Fibroblast of lung (primary cell): ENCODE measurements around the gene OVCA2. TPM values are rescaled to one million over a fixed set of nuclear protein-coding genes. Genes with fewer than 3 reads are reported as not detected.

ENCODE experiments used
- DNase-seq, 2 donors: peaks; one replicate each; pipeline versions ENCODE4 v3.0.0 to v3.0.0-alpha.2; 2010; ENCODE audit warnings: low read depth in 2 of 2
- H2AFZ ChIP-seq: 2 replicates; pipeline ENCODE4 v1.5.1; 2012; ENCODE audit warnings: low read length, control low read depth, inconsistent platforms
- H3K27ac ChIP-seq: 2 replicates; pipeline ENCODE4 v1.5.1; 2011; ENCODE audit warnings: low read length, control low read depth; ENCODE audit not compliant: insufficient read depth
- H3K27me3 ChIP-seq: 2 replicates; pipeline ENCODE4 v1.5.1; 2011; ENCODE audit warnings: mild to moderate bottlenecking, low read length; ENCODE audit not compliant: control insufficient read depth, insufficient read depth
- H3K36me3 ChIP-seq: 2 replicates; pipeline ENCODE4 v1.5.1; 2011; ENCODE audit warnings: low read length; ENCODE audit not compliant: control insufficient read depth, insufficient read depth
- H3K4me1 ChIP-seq: 2 replicates; pipeline ENCODE4 v1.5.1; 2011; ENCODE audit warnings: low read length; ENCODE audit not compliant: control insufficient read depth, insufficient read depth; ENCODE audit errors: extremely low read depth
- H3K4me2 ChIP-seq: 2 replicates; pipeline ENCODE4 v1.5.1; 2011; ENCODE audit warnings: low read length, control low read depth; ENCODE audit not compliant: insufficient read depth; ENCODE audit errors: extremely low read depth
- H3K4me3 ChIP-seq, 4 experiments: fragments of 200-600 bp in 1 of 4; sonication (generic) in 1 of 4; replicated peaks in 1 of 4; 2 replicates each; pipeline ENCODE4 v1.5.1; 2011 to 2016; ENCODE audit warnings: low read length in 4 of 4, low read depth in 3 of 4, mild to moderate bottlenecking in 3 of 4, control low read depth in 2 of 4, inconsistent platforms in 1 of 4, mixed read lengths in 1 of 4; ENCODE audit not compliant: insufficient read depth in 1 of 4; ENCODE audit errors: control extremely low read depth in 1 of 4
- H3K79me2 ChIP-seq: 2 replicates; pipeline ENCODE4 v1.5.1; 2012; ENCODE audit warnings: mild to moderate bottlenecking, low read length, inconsistent platforms; ENCODE audit not compliant: control insufficient read depth, insufficient read depth
- H3K9ac ChIP-seq: 2 replicates; pipeline ENCODE4 v1.5.1; 2011; ENCODE audit warnings: mild to moderate bottlenecking, low read length, control low read depth; ENCODE audit not compliant: insufficient read depth
- H3K9me3 ChIP-seq: 2 replicates; pipeline ENCODE4 v1.5.1; 2012; ENCODE audit warnings: low read depth, low read length; ENCODE audit not compliant: control insufficient read depth, insufficient read depth
- H4K20me1 ChIP-seq: 2 replicates; pipeline ENCODE4 v1.5.1; 2011; ENCODE audit warnings: low read length; ENCODE audit not compliant: control insufficient read depth, insufficient read depth; ENCODE audit errors: extremely low read depth
- EZH2 ChIP-seq: IDR thresholded peaks from 2 replicates; pipeline ENCODE4 v1.5.1; 2012; ENCODE audit warnings: low read length, control low read depth, mild to moderate bottlenecking; ENCODE audit errors: missing control alignments
- polyA plus RNA-seq, 2 donors: library from polyadenylated mRNA; depleted of rRNA in 1 of 2; stranded (reverse) in 1 of 2; unstranded in 1 of 2; fragments of >200 nt; gene quantifications; 2 replicates each; pipeline ENCODE4 v1.2.1, GENCODE V29; 2011 to 2012; ENCODE audit warnings: missing spikeins in 1 of 2
- total RNA-seq: library from RNA; depleted of rRNA; stranded (reverse); fragments of >200 nt; gene quantifications from 2 replicates; pipeline ENCODE4 v1.2.1, GENCODE V29; 2014
- TF ChIP-seq, protein P1 (sequence below), 2 donors: IDR thresholded peaks in 1 of 2; conservative IDR thresholded peaks in 1 of 2; 1 replicate in 1 of 2; 2 replicates in 1 of 2; pipeline ENCODE4 v1.5.1; 2011 to 2012; ENCODE audit warnings: low read length in 2 of 2, control low read depth in 1 of 2, inconsistent platforms in 1 of 2, low read depth in 1 of 2, mild to moderate bottlenecking in 1 of 2

Gene OVCA2
- total and polyA plus RNA-seq, 2 donors (not counting 1 experiment from before 2014, with no cell fraction given): 27.9 to 40.6 TPM

DNA sequence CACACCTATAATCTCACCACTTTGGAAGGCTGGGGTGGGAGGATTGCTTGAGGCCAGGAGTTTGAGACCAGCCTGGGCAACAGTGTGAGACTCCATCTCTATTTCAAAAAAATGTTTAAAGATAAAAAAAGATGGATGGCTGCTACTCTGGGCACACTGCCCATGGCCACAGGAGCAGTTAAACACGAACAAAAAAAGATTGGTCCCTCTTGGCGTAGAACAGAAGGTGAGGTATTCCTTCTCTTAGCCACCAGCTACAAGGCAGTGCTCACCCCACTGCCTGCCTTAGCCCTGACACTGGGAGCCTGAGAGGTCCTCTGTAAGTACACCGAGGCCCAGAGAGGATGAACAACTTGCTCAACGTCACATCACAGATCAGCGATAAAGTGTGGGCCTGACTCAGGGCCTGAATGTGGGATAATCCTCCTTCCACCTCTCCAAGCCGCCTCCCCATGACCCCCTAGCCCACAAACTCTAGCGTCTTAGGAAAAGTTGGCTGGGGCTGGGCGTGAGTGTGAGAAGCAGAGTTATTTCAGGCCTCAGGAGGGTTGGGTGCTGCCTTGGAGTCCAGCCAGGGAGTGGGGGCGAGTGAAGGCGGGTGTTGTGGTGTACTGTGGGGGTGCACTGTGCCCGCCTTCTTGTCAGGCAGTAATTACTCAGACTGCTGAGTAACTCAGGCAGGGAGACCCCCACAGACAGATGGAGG, 14.1 kb upstream of the OVCA2 start:
- no peaks in the 10 kb centered on the region for H3K36me3 ChIP-seq
- no peak overlapping the region for H3K9ac ChIP-seq
- no peaks in the 10 kb centered on the region for H3K9me3 ChIP-seq
- TF ChIP-seq EZH2: no peak
- TF ChIP-seq, protein P1, sequence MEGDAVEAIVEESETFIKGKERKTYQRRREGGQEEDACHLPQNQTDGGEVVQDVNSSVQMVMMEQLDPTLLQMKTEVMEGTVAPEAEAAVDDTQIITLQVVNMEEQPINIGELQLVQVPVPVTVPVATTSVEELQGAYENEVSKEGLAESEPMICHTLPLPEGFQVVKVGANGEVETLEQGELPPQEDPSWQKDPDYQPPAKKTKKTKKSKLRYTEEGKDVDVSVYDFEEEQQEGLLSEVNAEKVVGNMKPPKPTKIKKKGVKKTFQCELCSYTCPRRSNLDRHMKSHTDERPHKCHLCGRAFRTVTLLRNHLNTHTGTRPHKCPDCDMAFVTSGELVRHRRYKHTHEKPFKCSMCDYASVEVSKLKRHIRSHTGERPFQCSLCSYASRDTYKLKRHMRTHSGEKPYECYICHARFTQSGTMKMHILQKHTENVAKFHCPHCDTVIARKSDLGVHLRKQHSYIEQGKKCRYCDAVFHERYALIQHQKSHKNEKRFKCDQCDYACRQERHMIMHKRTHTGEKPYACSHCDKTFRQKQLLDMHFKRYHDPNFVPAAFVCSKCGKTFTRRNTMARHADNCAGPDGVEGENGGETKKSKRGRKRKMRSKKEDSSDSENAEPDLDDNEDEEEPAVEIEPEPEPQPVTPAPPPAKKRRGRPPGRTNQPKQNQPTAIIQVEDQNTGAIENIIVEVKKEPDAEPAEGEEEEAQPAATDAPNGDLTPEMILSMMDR (conservative IDR thresholded peaks at IDR 0.05 in 1 of 2, IDR thresholded peaks at IDR 0.05 in 1 of 2; ENCODE audit: low read depth in 1 of 2, low read length in 2 of 2): no peak
- no peaks in the 10 kb centered on the region for H4K20me1 ChIP-seq
- peaks cover 6% of the 10 kb centered on the region for H3K79me2 ChIP-seq
- peak in 1 of 2 donors; percentile 60 for DNase-seq
- peaks cover 18% of the 10 kb centered on the region for H3K4me1 ChIP-seq
- peaks cover 12% of the 10 kb centered on the region for H3K27me3 ChIP-seq
- H2AFZ ChIP-seq: no peak overlapping the region
- H3K4me2 ChIP-seq: no peak overlapping the region
- H3K27ac ChIP-seq: no peak overlapping the region
- no peak overlapping the region for H3K4me3 ChIP-seq

DNA sequence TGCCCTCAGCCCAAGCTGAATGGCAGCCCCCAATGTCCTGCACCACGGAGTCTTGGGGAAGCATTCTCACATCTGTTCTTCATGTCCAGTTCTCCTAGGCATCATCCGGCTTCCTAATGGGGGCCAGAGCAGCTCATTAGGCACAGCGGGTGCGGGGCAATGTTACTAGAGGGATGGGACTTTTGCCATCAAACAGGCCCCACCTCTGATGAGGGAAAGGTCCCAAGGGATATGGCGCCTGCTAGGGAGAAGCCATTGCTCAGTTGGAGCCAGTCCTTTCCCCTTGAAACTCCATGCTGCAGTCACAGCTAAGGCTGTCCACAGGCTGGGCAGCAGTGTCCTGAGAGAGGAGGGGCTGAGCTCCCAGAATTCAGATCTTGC, 13.6 kb upstream of the OVCA2 start:
- Histone ChIP-seq H3K27ac (no peak overlapping the region), H3K4me2 (no peak overlapping the region), H3K79me2 (peaks cover 6% of the 10 kb centered on the region), H3K4me1 (peaks cover 18% of the 10 kb centered on the region), H3K9me3 (no peaks in the 10 kb centered on the region), H4K20me1 (no peaks in the 10 kb centered on the region), H3K27me3 (peaks cover 7% of the 10 kb centered on the region), H3K4me3 (no peak overlapping the region), H3K9ac (no peak overlapping the region), H3K36me3 (no peaks in the 10 kb centered on the region), H2AFZ (no peak overlapping the region)
- DNase-seq: no peak
- TF ChIP-seq, protein P1 (conservative IDR thresholded peaks at IDR 0.05 in 1 of 2, IDR thresholded peaks at IDR 0.05 in 1 of 2; ENCODE audit: low read depth in 1 of 2, low read length in 2 of 2): no peak
- no peak for TF ChIP-seq EZH2

DNA sequence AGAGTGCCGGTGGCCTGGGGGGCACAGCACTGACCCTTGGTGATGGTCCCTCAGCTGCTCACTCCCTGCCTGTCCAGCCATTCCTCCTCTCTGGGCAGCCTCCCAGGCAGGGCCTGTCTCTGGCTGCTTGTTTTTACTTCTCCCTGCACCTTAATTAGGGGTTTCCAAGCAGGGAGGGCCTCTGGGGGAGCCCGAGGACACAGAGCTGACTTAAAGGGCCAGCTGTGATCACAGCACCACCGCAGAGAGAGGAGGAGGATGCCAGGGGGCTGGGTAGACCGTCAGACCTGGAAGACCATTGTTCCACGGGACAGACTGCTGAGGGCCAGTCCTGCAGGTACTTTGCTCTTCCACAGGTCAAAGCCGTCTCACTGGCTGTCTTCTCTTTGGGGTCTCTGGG, 13.1 kb upstream of the OVCA2 start:
- TF ChIP-seq, protein P1 (conservative IDR thresholded peaks at IDR 0.05 in 1 of 2, IDR thresholded peaks at IDR 0.05 in 1 of 2; ENCODE audit: low read depth in 1 of 2, low read length in 2 of 2): no peak
- no peak for TF ChIP-seq EZH2
- Histone ChIP-seq H3K4me2 (no peak overlapping the region), H3K9ac (no peak overlapping the region), H4K20me1 (no peaks in the 10 kb centered on the region), H3K4me1 (peaks cover 22% of the 10 kb centered on the region), H3K36me3 (no peaks in the 10 kb centered on the region), H3K27me3 (peaks cover 5% of the 10 kb centered on the region), H3K79me2 (peaks cover 6% of the 10 kb centered on the region), H3K9me3 (no peaks in the 10 kb centered on the region), H2AFZ (no peak overlapping the region), H3K27ac (no peak overlapping the region), H3K4me3 (no peak overlapping the region)
- DNase-seq: no peak
